Cortex of kidney (tissue), 1 donor: Measurements from ENCODE around the gene HINT2.

Experiments used
- DNase-seq: peaks from one replicate; lab custom pipeline; 2025; lab: John Stamatoyannopoulos, UW

The HINT2 gene

GRCh38 chr9:35811381-35812024 lies 3.3 kb downstream of the HINT2 start:
- DNase-seq: no peak

DNA sequence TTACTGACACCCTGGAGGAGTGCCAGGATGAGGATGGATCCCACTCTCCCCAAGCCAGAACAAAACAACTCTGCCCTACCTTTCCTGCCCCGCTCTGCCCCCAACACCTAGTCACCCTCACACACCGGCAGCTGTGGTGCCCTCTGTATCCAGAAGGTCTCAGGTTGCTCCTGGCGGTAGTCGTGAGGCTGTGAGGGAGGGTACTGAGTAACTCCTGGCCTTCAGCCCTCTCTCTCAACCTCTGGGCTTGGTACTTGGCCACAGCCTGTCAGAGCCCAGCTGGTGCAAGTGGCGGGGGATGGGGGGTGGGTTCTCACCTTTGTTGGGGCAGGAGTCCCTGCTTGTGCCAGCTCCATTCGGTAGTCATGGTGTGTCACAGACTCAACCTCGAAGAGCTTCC lies 4.7 kb downstream of the HINT2 start:
- no peak for DNase-seq

- no peak for DNase-seq
Measured at GRCh38 chr9:35808433-35808832, 6.4 kb downstream of the HINT2 start.

DNA sequence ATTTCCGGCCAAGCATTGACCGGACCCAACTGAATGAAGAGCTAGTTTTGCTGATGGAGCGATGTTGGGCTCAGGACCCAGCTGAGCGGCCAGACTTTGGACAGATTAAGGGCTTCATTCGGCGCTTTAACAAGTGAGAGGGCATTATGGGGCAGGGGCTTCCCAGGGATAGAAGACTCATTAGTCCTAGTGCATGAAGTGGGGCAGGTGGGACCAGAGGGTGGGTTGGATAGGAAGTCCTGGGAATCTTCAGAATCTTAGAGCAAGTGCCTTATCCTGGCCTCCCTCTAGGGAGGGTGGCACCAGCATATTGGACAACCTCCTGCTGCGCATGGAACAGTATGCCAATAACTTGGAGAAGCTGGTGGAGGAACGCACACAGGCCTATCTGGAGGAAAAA lies 8.7 kb downstream of the HINT2 start:
- no peak for DNase-seq

DNA sequence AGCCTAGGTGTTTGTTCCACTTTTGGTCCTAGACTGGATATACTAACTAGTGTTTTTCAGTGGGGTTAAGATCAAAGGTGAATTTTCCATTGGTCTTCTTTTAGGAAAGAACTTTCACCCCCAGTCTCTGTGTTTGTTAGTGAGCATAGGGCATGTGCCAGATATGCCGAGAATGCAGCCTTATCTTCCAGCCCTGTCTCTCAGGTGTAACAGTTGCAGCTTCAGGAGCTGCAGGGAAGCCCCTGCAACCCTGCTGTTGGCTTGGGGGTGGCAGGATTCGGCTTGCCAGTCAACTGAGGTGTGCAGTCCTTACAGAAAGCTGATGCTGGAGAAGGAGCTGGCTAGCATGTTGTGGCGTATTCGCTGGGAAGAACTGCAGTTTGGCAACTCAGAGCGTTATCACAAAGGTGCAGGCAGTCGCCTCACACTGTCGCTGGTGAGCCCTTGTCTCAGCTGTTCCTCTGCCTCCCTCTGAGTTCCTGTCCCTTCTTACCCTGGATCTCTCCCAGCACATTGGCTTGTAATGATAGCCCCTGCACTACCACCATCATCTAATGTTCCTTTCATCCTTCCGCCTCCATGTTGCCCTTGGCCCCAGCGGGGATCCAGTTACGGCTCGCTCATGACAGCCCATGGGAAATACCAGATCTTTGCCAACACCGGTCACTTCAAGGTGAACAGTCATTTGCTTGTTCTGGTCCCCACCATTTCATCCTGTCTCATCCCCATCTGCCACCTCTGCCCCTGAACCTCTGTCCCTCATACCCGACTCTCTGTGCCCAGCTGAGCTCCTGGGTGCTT lies 13.3 kb downstream of the HINT2 start:
- no peak for DNase-seq

- DNase-seq: no peak
Measured at GRCh38 chr9:35800530-35800929, 14.3 kb downstream of the HINT2 start.

- DNase-seq: no peak
Measured at GRCh38 chr9:35798658-35799374, 16.0 kb downstream of the HINT2 start.

DNA sequence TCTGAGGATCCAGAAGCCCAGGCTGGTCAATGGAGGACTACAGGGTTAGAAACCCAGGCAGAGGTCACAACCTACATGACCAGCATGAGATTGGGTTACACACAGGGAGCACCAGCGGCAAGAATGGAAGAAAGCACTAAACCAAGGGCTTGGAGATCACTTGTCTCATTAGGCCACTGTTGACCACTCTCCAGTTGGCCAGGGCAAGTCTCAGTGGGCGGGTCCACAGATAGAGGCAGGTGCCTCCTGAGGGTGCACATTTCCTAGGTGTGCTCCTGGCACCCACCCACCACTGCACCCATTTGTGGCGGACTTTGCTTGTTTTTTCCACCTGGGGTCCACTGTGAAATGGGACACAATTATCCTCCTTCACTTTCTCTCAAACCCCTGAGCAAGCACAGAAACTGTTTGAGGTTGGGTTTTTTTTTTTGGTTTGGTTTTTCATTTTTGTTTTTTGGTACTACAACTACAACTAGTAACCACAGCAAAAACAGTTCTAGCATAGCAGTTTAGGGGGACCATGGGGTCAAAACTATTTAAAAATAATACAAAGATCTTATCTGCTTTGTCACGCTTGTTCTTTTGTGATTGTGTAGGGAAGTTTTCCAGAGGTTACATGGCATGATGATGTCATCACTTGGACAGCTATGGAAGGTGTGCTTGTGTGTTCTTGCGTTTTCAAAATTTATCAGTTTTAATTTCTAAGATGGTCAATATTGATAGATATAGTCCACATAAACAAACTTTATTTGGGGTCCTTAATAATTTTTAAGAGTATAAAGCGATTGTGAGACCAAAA lies 17.3 kb downstream of the HINT2 start:
- no peak for DNase-seq

DNA sequence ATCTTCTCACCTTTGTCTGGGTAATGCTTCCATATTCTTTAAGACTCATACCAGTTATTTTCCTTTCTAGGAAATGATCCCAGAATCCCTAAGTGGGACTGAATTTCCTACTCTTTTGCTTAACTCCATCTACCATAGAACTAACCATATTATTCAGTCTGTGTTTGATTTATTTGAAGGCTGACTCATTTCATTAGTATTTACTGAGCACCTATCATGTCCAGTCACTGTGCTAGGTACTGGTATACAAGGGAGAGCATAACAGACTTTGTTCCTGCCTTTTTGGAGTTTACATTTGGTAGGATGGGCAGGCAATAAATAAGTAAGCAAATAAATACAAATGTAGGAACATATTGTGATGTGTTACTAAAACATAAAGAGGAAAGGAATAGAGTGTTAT lies 19.1 kb downstream of the HINT2 start:
- DNase-seq: no peak

- DNase-seq: no peak
Measured at GRCh38 chr9:35793461-35793860, 21.4 kb downstream of the HINT2 start.

DNA sequence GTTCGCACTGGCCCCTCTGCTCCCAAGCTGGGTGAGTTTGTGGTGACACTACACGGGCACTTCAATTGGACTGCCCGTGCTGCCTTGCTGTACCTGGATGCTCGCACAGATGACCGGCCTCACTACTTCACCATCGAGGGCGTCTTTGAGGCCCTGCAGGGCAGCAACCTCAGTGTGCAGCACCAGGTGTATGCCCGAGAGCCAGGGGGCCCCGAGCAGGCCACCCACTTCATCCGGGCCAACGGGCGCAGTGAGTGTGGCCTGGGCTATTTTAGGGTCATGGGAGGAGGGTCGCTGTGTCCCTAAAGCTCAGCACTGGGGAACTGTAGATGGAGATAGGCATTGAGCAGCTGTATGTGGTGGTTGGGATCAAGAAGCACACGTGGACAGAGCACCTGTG lies 22.0 kb downstream of the HINT2 start:
- DNase-seq: no peak

DNA sequence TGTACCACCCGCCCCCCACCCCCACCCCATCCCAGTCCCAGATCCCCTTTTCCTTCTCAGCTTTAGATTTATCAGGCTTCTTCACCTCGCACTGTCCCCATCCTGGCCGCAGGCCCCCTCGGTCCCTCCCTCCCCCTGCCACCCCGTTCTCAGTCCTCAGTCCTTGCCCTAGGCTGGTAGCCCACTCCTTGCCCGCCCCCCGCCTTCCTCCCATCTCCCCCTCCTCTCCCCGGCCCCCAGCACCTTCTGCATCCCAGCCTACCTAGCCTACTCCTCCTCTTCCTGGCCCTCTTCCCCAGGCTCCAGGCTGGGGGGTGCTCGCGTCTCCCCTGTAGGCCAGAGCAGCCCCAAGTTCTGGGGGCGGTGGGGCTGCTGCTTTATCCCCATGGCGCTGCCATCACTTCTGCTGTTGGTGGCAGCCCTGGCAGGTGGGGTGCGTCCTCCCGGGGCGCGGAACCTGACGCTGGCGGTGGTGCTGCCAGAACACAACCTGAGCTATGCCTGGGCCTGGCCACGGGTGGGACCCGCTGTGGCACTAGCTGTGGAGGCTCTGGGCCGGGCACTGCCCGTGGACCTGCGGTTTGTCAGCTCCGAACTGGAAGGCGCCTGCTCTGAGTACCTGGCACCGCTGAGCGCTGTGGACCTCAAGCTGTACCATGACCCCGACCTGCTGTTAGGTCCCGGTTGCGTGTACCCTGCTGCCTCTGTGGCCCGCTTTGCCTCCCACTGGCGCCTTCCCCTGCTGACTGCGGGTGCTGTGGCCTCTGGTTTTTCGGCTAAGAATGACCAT lies 22.6 kb downstream of the HINT2 start:
- no peak for DNase-seq

DNA sequence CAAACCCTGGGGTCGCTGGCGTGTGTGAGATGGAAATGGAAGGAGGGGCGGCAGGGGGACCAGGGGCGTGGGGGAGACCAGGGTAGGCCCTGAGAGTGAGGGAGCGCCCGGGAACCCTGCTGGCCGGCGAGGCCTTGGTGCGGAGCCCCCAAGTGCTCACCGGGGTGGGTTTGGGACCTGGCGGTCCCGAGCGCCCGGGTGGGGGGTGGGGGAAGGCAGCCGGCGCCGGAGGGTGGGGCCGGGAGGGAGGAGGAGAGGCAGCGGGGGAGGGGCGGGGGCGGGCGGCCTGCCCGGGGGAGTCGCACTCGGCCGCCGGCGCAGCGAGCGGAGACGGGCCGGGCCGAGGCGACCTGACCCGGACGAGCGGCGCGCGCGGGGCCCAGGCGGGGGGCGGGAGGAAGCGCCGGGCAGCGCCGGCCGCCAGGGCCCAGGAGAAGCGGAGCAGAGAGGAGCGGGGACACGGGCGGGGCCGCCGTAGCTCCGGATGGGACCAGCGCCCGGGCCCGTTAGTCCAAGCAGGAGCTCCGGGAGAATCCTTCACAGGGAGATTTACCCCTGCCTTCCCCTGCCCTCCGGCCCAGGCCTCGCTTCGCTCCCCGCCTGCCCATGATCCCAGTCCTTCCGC lies 23.4 kb downstream of the HINT2 start, which contains the start of gene NPR2:
NPR2 (plus strand) TSS at position 295 of the 625 bp plus-strand sequence. CDS start 818 bp downstream, outside the sequence.
- no peak for DNase-seq

- DNase-seq: no peak
Measured at GRCh38 chr9:35790385-35791296, 24.2 kb downstream of the HINT2 start.

DNA sequence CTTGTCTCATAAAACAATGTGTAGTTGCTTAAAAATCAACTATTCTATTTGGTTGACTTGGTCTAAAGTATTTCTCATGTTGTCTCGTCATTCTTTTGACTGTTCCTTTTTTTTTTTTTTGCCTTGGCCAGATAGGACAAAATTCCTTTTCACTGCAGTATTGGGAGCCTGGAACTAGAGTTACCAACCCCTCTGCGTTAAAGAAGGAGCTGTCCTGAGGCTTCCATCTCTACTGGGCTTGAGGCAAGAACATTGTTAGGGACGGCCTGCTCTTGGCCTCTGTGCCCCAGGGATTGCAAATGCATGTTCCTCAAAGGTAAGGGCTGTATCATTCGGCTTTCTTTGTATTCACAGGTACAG lies 24.8 kb downstream of the HINT2 start:
- no peak for DNase-seq

GRCh38 chr9:35789541-35789940 lies 25.3 kb downstream of the HINT2 start:
- no peak for DNase-seq

GRCh38 chr9:35783418-35783817 lies 31.4 kb downstream of the HINT2 start:
- no peak for DNase-seq

- no peak for DNase-seq
Measured at GRCh38 chr9:35781066-35781465, 33.8 kb downstream of the HINT2 start.

GRCh38 chr9:35778496-35778895 lies 36.3 kb downstream of the HINT2 start:
- DNase-seq: no peak

DNA sequence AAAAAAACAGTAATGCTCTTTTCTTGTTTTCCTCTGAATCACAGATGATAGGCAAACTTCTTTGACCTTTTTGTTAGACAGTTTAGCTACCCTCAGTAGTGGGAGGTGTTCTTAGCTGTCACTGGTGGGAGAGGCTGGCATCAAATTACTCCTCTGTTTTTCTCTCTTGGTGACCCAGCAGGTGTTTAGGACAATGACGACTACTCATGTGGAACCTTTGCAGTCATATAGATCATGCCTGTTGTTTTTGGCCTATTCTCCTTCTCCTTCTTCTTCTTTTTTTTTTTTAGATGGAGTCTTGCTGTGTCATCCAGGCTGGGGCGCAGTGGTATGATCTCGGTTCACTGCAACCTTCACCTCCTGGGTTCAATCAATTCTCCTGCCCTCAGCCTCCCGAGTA lies 38.8 kb downstream of the HINT2 start:
- no peak for DNase-seq
